Esophagus muscularis mucosa (tissue), 4 donors: Measurements from ENCODE around the gene COL11A2. TPM values are rescaled to one million over a fixed set of nuclear protein-coding genes. Genes with fewer than 3 reads are reported as not detected.
A peak's percentile ranks its signal among the peaks of the same experiment; 100 is the strongest.

ENCODE experiments used
- DNase-seq: peaks from one replicate; pipeline ENCODE4 v3.0.0-alpha.2; 2017; ENCODE audit errors: extremely low spot score
- H3K27ac ChIP-seq, 4 donors: fragments of 200-600 bp; sonication (generic); replicated peaks in 1 of 4; 1 replicate in 3 of 4; 2 replicates in 1 of 4; pipeline ENCODE4 v1.5.1; 2016 to 2019; ENCODE audit warnings: mild to moderate bottlenecking in 1 of 4
- H3K27me3 ChIP-seq, 4 donors: fragments of 200-600 bp; sonication (generic); one replicate each; pipeline versions ENCODE4 v1.5.1 to v1.6.0; 2016 to 2019
- H3K36me3 ChIP-seq, 4 donors: fragments of 200-600 bp; sonication (generic); one replicate each; pipeline ENCODE4 v1.5.1; 2016 to 2019
- H3K4me1 ChIP-seq, 4 donors: fragments of 200-600 bp; sonication (generic); one replicate each; pipeline ENCODE4 v1.5.1; 2016 to 2019
- H3K4me3 ChIP-seq, 4 donors: fragments of 200-600 bp; sonication (generic); 1 replicate in 2 of 4; 2 replicates in 2 of 4; pipeline ENCODE4 v1.5.1; 2016 to 2019; ENCODE audit warnings: mild to moderate bottlenecking in 4 of 4, moderate library complexity in 1 of 4
- H3K9me3 ChIP-seq, 4 donors: fragments of 200-600 bp; sonication (generic); 1 replicate in 3 of 4; 2 replicates in 1 of 4; pipeline ENCODE4 v1.5.1; 2016 to 2019
- CTCF ChIP-seq, 3 experiments: fragments of 200-600 bp in 2 of 3; fragments of 450-650 bp in 1 of 3; sonication (generic) in 2 of 3; IDR thresholded peaks; one replicate each; pipeline ENCODE4 v1.5.1; 2017 to 2019; ENCODE audit warnings: antibody characterized with exemption in 3 of 3, mild to moderate bottlenecking in 2 of 3, moderate library complexity in 1 of 3
- EP300 ChIP-seq: sonication (generic); formaldehyde crosslinking; IDR thresholded peaks from one replicate; pipeline ENCODE4 v1.6.1; 2017; ENCODE audit warnings: antibody characterized with exemption
- POLR2A ChIP-seq: fragments of 450-650 bp; IDR thresholded peaks from one replicate; pipeline ENCODE4 v1.6.1; 2017; ENCODE audit warnings: antibody characterized with exemption, moderate library complexity, mild to moderate bottlenecking, low read depth
- POLR2AphosphoS5 ChIP-seq, 2 donors: sonication (generic); formaldehyde crosslinking; IDR thresholded peaks; one replicate each; pipeline ENCODE4 v1.6.1; 2017; ENCODE audit warnings: antibody characterized with exemption in 2 of 2
- WGBS: methylation state at CpG from one replicate; pipeline ENCODE4 v1.1.5; 2018; 5-methylcytosine and 5-hydroxymethylcytosine counted together
- intact Hi-C: fragments of 100-400 bp; cut with DNase I; formaldehyde crosslinking; loops from one replicate; pipeline ENCODE4 v1.15.1; 2023
- small RNA-seq, 3 donors: library from RNA; depleted of rRNA; stranded (forward); fragments of <200 nt; gene quantifications; one replicate each; pipeline ENCODE3, GENCODE V24; 2016
- total RNA-seq, 4 donors: library from RNA; depleted of rRNA; stranded (reverse); fragments of >200 nt; gene quantifications; one replicate each; pipeline versions ENCODE4 v1.1.0 to v1.2.1, GENCODE V29; 2016

The COL11A2 gene
- total RNA-seq, 4 donors from 2014 or later: 0.17 to 1.1 (median 0.19) TPM; not detected in 1

DNA sequence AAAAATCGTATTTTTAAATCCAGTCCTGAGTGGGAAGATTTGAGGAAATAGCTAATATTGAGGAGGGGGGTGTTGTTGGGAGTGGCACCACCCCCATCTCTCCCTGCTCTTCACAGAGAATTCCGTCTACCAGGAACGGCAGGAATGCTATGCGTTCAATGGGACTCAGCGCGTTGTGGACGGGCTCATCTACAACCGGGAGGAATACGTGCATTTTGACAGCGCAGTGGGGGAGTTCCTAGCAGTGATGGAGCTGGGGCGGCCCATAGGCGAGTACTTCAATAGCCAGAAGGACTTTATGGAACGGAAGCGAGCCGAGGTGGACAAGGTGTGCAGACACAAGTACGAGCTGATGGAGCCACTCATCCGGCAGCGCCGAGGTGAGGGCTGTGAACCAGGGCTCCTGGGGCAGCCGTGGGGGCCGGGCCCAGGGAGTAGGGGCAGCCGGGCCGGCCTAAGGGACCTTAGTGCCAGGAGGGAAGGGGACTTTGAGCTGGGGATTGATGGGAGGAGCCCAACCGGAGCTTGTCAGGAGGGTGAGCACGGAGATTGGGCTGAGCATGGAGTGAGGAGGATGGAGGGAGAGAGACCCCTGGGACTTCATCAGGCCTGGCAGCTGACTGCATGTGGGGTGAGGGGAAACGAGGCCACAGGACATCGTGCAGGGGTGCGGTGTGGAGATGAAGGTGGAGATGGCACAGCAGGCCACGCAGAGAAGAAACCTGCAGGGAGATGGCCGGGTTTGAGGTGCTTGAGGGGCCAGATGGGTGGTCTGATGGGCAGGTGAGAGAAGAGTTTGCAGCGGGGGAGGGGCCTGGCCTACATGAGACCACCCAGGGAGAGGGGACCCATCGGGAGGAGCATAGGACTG lies 75.2 kb downstream of the COL11A2 start:
- Histone ChIP-seq H3K9me3 (no peaks in the 10 kb centered on the region), H3K4me3 (no peak overlapping the region), H3K36me3 (no peaks in the 10 kb centered on the region), H3K27ac (no peak overlapping the region), H3K4me1 (peaks cover 0 to 12% (median 7%) of the 10 kb centered on the region in 4 donors), H3K27me3 (peaks cover 0 to 63% (median 26%) of the 10 kb centered on the region in 4 donors)
- DNase-seq: no peak
- intact Hi-C loops: loop anchor here (5.0 kb wide), 1 partner anchor 130 kb away; no protein-coding TSS in a partner anchor
- TF ChIP-seq EP300 (no peak), POLR2A (no peak), CTCF (IDR thresholded peaks at IDR 0.05) (no peak), POLR2AphosphoS5 (IDR thresholded peaks at IDR 0.05) (no peak)
- WGBS: 4% methylated on average over 30 of the region's 32 CpGs

DNA sequence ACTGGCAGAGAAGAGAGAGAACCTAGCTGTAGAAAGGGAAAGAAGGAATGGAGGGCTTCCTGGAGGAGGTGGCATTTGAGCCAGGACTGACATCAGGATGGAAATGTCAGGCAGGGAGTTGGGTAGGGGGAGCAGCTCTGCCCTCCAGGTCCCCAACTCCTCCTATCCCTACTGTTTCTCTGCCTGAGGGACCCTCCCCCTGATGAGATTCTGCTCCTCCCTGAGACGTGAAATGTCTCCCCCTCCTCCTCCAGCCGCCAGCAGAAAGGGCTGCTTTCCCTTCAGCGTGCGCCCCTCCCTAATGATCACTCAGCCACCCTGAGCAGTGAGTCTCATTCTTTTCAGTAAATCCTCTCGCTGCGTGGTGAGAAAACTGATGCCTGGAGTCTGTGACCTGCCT lies 75.8 kb downstream of the COL11A2 start:
- DNase-seq: no peak
- H3K27ac ChIP-seq: no peak overlapping the region
- no peaks in the 10 kb centered on the region for H3K9me3 ChIP-seq
- TF ChIP-seq EP300: no peak
- intact Hi-C loops: loop anchor here (5.0 kb wide), 1 partner anchor 131 kb away; no protein-coding TSS in a partner anchor
- 4% methylated on average over 6 of the region's 6 CpGs for WGBS
- H3K27me3 ChIP-seq: peaks cover 0 to 69% (median 26%) of the 10 kb centered on the region in 4 donors
- peaks cover 0 to 12% (median 7%) of the 10 kb centered on the region in 4 donors for H3K4me1 ChIP-seq
- H3K4me3 ChIP-seq: no peak overlapping the region
- no peaks in the 10 kb centered on the region for H3K36me3 ChIP-seq

GRCh38 chr6:33114406-33114805 lies 77.9 kb downstream of the COL11A2 start:
- TF ChIP-seq EP300: no peak
- TF ChIP-seq POLR2AphosphoS5 (IDR thresholded peaks at IDR 0.05): no peak
- no peak for TF ChIP-seq CTCF (IDR thresholded peaks at IDR 0.05)
- TF ChIP-seq POLR2A: no peak
- H3K4me1 ChIP-seq: peaks cover 0 to 12% (median 7%) of the 10 kb centered on the region in 4 donors
- peaks cover 0 to 70% (median 26%) of the 10 kb centered on the region in 4 donors for H3K27me3 ChIP-seq
- no peak overlapping the region for H3K4me3 ChIP-seq
- no peak for DNase-seq
- H3K27ac ChIP-seq: no peak overlapping the region
- intact Hi-C loops: no loop called here
- no peaks in the 10 kb centered on the region for H3K36me3 ChIP-seq
- H3K9me3 ChIP-seq: no peaks in the 10 kb centered on the region

GRCh38 chr6:33113755-33114154 lies 78.5 kb downstream of the COL11A2 start:
- peaks cover 0 to 12% (median 7%) of the 10 kb centered on the region in 4 donors for H3K4me1 ChIP-seq
- peaks cover 0 to 72% (median 26%) of the 10 kb centered on the region in 4 donors for H3K27me3 ChIP-seq
- no peak overlapping the region for H3K27ac ChIP-seq
- no peak overlapping the region for H3K4me3 ChIP-seq
- DNase-seq: peak; percentile 75
- 62% methylated on average over 7 of the region's 7 CpGs for WGBS
- TF ChIP-seq EP300 (no peak), POLR2AphosphoS5 (IDR thresholded peaks at IDR 0.05) (no peak), POLR2A (no peak), CTCF (IDR thresholded peaks at IDR 0.05) (no peak)
- no peaks in the 10 kb centered on the region for H3K36me3 ChIP-seq
- H3K9me3 ChIP-seq: no peaks in the 10 kb centered on the region
- intact Hi-C loops: no loop called here

Small RNAs within 50 kb of the gene (small RNA-seq; reads per million reads assigned to genes)
- gene MIR219A1 (1.5 to 1.7 (median 1.7) reads per million in 3 donors), gene RNY4P10 (0.17 to 4.6 (median 0.34) reads per million in 3 donors)

Other genes starting within 250 kb of the COL11A2 start
- gene HLA-DMA, start 239.4 kb downstream of the COL11A2 start, total RNA-seq: 10 to 100 TPM; 17.2 to 26.0 (median 21.6) TPM
- 100 to 1,000 TPM; 107 to 148 (median 118) TPM for gene BRD2, start 223.9 kb downstream of the COL11A2 start, total RNA-seq
- gene HLA-DOA, start 182.9 kb downstream of the COL11A2 start, total RNA-seq: 10 to 100 TPM in 2 of 4 donors, 1 to 10 TPM in 2; 3.8 to 11.5 (median 8.3) TPM
- 10 to 100 TPM; 28.5 to 91.3 (median 65.9) TPM for gene HLA-DPA1, start 118.8 kb downstream of the COL11A2 start, total RNA-seq
- 10 to 100 TPM; 38.6 to 95.8 (median 61.7) TPM for gene HLA-DPB1, start 116.5 kb downstream of the COL11A2 start, total RNA-seq
- 10 to 100 TPM; 21.5 to 34.1 (median 32.2) TPM for gene RXRB, start 8.2 kb upstream of the COL11A2 start, total RNA-seq
- 10 to 100 TPM; 43.6 to 80.1 (median 62.3) TPM for gene SLC39A7, start 8.4 kb upstream of the COL11A2 start, total RNA-seq
- 10 to 100 TPM in 3 of 4 donors, 1 to 10 TPM in 1; 2.0 to 15.0 (median 12.9) TPM for gene HSD17B8, start 12.2 kb upstream of the COL11A2 start, total RNA-seq
- gene RING1, start 16.0 kb upstream of the COL11A2 start, total RNA-seq: 10 to 100 TPM; 15.0 to 25.3 (median 20.6) TPM
- 10 to 100 TPM; 22.5 to 34.9 (median 31.8) TPM for gene VPS52, start 79.4 kb upstream of the COL11A2 start, total RNA-seq
- gene RPS18, start 79.6 kb upstream of the COL11A2 start, total RNA-seq: 1,000 to 10,000 TPM; 1,642 to 3,082 (median 2,562) TPM
- gene B3GALT4, start 84.7 kb upstream of the COL11A2 start, total RNA-seq: 10 to 100 TPM; 13.1 to 26.8 (median 24.2) TPM
- gene WDR46, start 96.8 kb upstream of the COL11A2 start, total RNA-seq: 10 to 100 TPM; 30.5 to 42.6 (median 35.7) TPM
- 10 to 100 TPM; 29.1 to 54.2 (median 43.7) TPM for gene PFDN6, start 97.1 kb upstream of the COL11A2 start, total RNA-seq
- 10 to 100 TPM; 38.2 to 89.3 (median 65.3) TPM for gene RGL2, start 106.5 kb upstream of the COL11A2 start, total RNA-seq
- 100 to 1,000 TPM in 1 of 4 donors, 10 to 100 TPM in 3; 69.8 to 150 (median 86.6) TPM for gene TAPBP, start 121.6 kb upstream of the COL11A2 start, total RNA-seq
- gene ZBTB22, start 125.3 kb upstream of the COL11A2 start, total RNA-seq: 10 to 100 TPM; 12.9 to 24.2 (median 15.8) TPM
- gene DAXX, start 130.5 kb upstream of the COL11A2 start, total RNA-seq: 10 to 100 TPM; 29.5 to 51.1 (median 40.9) TPM
- 1 to 10 TPM in 1 of 4 donors, under 1 TPM in 2, not detected in 1; 0.39 to 1.1 (median 0.42) TPM for gene KIFC1, start 199.4 kb upstream of the COL11A2 start, total RNA-seq
- 10 to 100 TPM; 68.5 to 91.5 (median 84.9) TPM for gene PHF1, start 218.5 kb upstream of the COL11A2 start, total RNA-seq
- gene CUTA, start 225.6 kb upstream of the COL11A2 start, total RNA-seq: 100 to 1,000 TPM; 109 to 136 (median 123) TPM
- 10 to 100 TPM in 3 of 4 donors, 1 to 10 TPM in 1; 8.0 to 17.6 (median 13.2) TPM for gene SYNGAP1, start 227.6 kb upstream of the COL11A2 start, total RNA-seq